Activated B cell treated with CpG ODN at 0.5 μM for 24 hours (primary cell): ENCODE measurements around the gene LAPTM5. TPM values are rescaled to one million over a fixed set of nuclear protein-coding genes. Genes with fewer than 3 reads are reported as not detected.

Experiments used
- ATAC-seq: fragments of 200-7000 bp; cut with Tn5 transposase; one replicate; pipeline ENCODE4 v1.10.0; 2021; ENCODE audit warnings: low read depth, mild to moderate bottlenecking, moderate library complexity
- CTCF ChIA-PET: fragments of 350-600 bp; sonication (Branson Sonifier 250); formaldehyde crosslinking; loops from one replicate; lab custom pipeline; 2021; ENCODE audit warnings: antibody characterized with exemption; lab: Charles Lee
- POLR2A ChIA-PET: fragments of 350-600 bp; sonication (Branson Sonifier 250); formaldehyde crosslinking; loops from one replicate; lab custom pipeline; 2021; ENCODE audit warnings: antibody characterized with exemption; lab: Charles Lee
- DNase-seq: peaks from one replicate; pipeline ENCODE4 v3.0.0; 2022
- H3K27ac Mint-ChIP-seq: one replicate; pipeline ENCODE4 v1.8.0; 2020; ENCODE audit warnings: mixed read lengths
- H3K27me3 Mint-ChIP-seq: one replicate; pipeline ENCODE4 v1.8.0; 2021; ENCODE audit warnings: mixed read lengths
- H3K36me3 Mint-ChIP-seq: one replicate; pipeline ENCODE4 v1.8.0; 2021; ENCODE audit warnings: low read depth, mixed read lengths
- H3K4me1 Mint-ChIP-seq: one replicate; pipeline ENCODE4 v1.8.0; 2021; ENCODE audit warnings: mixed read lengths
- H3K4me3 Mint-ChIP-seq: one replicate; pipeline ENCODE4 v1.8.0; 2020; ENCODE audit warnings: mild to moderate bottlenecking, mixed read lengths
- H3K9me3 Mint-ChIP-seq: one replicate; pipeline ENCODE4 v1.8.0; 2020; ENCODE audit warnings: mixed read lengths
- intact Hi-C: fragments of 100-400 bp; cut with micrococcal nuclease; formaldehyde crosslinking; loops from one replicate; pipeline ENCODE4 v1.15.1; 2024
- total RNA-seq: library from RNA; stranded (reverse); gene quantifications from 2 replicates; pipeline ENCODE4 v1.2.3, GENCODE V29; 2022
- TF ChIP-seq, protein P1 (sequence below): fragments of 200-600 bp; IDR thresholded peaks from one replicate; pipeline ENCODE4 v1.8.0; 2022; ENCODE audit warnings: antibody characterized with exemption, mild to moderate bottlenecking

LAPTM5 gene
- total RNA-seq, 1 donor from 2014 or later = 766 TPM

GRCh38 chr1:30710407-30710806, 47.2 kb downstream of the LAPTM5 start:
- ChIA-PET POLR2A (no interaction called here), CTCF (no interaction called here)
- no peak overlapping the region for H3K27ac Mint-ChIP-seq
- H3K36me3 Mint-ChIP-seq = no peaks in the 10 kb centered on the region
- intact Hi-C loops = no loop called here
- peaks cover 26% of the 10 kb centered on the region for H3K27me3 Mint-ChIP-seq
- DNase-seq (no peak), ATAC-seq (no peak)
- TF ChIP-seq, protein P1, sequence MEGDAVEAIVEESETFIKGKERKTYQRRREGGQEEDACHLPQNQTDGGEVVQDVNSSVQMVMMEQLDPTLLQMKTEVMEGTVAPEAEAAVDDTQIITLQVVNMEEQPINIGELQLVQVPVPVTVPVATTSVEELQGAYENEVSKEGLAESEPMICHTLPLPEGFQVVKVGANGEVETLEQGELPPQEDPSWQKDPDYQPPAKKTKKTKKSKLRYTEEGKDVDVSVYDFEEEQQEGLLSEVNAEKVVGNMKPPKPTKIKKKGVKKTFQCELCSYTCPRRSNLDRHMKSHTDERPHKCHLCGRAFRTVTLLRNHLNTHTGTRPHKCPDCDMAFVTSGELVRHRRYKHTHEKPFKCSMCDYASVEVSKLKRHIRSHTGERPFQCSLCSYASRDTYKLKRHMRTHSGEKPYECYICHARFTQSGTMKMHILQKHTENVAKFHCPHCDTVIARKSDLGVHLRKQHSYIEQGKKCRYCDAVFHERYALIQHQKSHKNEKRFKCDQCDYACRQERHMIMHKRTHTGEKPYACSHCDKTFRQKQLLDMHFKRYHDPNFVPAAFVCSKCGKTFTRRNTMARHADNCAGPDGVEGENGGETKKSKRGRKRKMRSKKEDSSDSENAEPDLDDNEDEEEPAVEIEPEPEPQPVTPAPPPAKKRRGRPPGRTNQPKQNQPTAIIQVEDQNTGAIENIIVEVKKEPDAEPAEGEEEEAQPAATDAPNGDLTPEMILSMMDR = no peak
- H3K4me1 Mint-ChIP-seq = peaks cover 4% of the 10 kb centered on the region
- no peaks in the 10 kb centered on the region for H3K9me3 Mint-ChIP-seq
- H3K4me3 Mint-ChIP-seq = no peak overlapping the region

- TF ChIP-seq, protein P1 = no peak
- Mint-ChIP-seq H3K4me1 (peaks cover 4% of the 10 kb centered on the region), H3K4me3 (no peak overlapping the region), H3K27me3 (peaks cover 26% of the 10 kb centered on the region), H3K9me3 (no peaks in the 10 kb centered on the region), H3K27ac (no peak overlapping the region), H3K36me3 (no peaks in the 10 kb centered on the region)
- CTCF ChIA-PET = interaction anchor here (0.9 kb wide), 2 partner anchors 1472 to 1474 kb away, joined by 6 to 7 read pairs; partner anchors contain the start of gene PTPRU
- intact Hi-C loops = loop anchor here (1.0 to 5.0 kb wide), 5 partner anchors 328 to 1923 kb away; partner anchors contain the start of gene PTPRU
- ATAC-seq = no peak
- POLR2A ChIA-PET = no interaction called here
- DNase-seq = no peak
Observed at GRCh38 chr1:30708361-30708728, 49.2 kb downstream of the LAPTM5 start.

- Mint-ChIP-seq H3K4me3 (no peak overlapping the region), H3K27ac (no peak overlapping the region), H3K36me3 (no peaks in the 10 kb centered on the region), H3K27me3 (peaks cover 26% of the 10 kb centered on the region), H3K9me3 (no peaks in the 10 kb centered on the region), H3K4me1 (peaks cover 4% of the 10 kb centered on the region)
- ChIA-PET CTCF (interaction anchor here (0.6 to 0.9 kb wide), 4 partner anchors 1469 to 1826 kb away, joined by 3 to 7 read pairs (median 4); partner anchors contain the start of gene PTPRU), POLR2A (no interaction called here)
- DNase-seq (peak; percentile 62), ATAC-seq (peak; percentile 98)
- intact Hi-C loops = loop anchor here (1.0 to 5.0 kb wide), 5 partner anchors 327 to 1922 kb away; partner anchors contain the start of gene PTPRU
- TF ChIP-seq, protein P1 = no peak
Observed at GRCh38 chr1:30707412-30708360, 49.9 kb downstream of the LAPTM5 start.

DNA sequence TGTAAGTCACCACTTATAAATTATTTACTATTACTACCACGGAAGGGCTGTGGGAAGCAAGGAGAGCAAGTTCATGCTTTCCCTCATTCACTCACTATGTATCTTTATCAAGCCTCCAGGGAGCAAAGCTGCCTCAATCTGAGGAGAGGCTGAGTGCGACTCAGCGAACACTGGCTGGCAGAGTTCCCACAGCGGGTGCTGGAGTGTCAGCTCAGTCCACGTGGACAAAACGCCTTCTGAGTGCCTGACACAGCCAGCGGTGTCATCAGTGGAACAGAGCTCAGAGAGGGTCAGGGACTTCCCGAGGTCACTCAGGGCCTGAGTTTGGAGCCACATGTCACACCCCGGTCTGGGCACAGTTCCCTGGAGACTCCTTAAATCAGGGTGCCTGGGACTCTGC, 51.0 kb downstream of the LAPTM5 start:
- Mint-ChIP-seq H3K9me3 (no peaks in the 10 kb centered on the region), H3K4me3 (no peak overlapping the region), H3K36me3 (no peaks in the 10 kb centered on the region), H3K4me1 (peaks cover 4% of the 10 kb centered on the region), H3K27ac (no peak overlapping the region), H3K27me3 (peaks cover 21% of the 10 kb centered on the region)
- ATAC-seq (no peak), DNase-seq (no peak)
- intact Hi-C loops = loop anchor here (5.0 kb wide), 1 partner anchor 914 kb away; no protein-coding TSS in a partner anchor
- TF ChIP-seq, protein P1 = no peak
- POLR2A ChIA-PET = no interaction called here
- CTCF ChIA-PET = no interaction called here

DNA sequence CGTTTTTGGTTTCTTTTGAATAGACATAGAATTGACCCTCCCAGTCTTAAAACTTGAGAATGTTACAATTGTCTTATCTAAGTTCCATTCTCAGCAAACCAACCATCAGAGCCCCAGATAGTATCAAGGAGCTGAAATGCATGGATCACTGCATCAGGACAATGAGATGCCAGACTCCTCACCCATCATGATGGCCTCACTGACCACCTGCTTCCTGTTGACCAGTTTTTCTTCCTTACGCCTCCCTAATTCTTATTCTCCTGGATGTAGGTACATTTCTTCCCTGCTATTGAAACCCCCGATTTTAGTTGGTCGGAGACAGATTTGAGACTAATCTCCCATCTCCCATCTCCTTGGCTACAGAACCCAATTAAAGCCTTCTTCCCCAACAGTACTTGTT, 51.9 kb downstream of the LAPTM5 start:
- ChIA-PET CTCF (no interaction called here), POLR2A (no interaction called here)
- ATAC-seq (no peak), DNase-seq (no peak)
- intact Hi-C loops = loop anchor here (5.0 kb wide), 1 partner anchor 913 kb away; no protein-coding TSS in a partner anchor
- peaks cover 21% of the 10 kb centered on the region for H3K27me3 Mint-ChIP-seq
- no peaks in the 10 kb centered on the region for H3K36me3 Mint-ChIP-seq
- no peak overlapping the region for H3K27ac Mint-ChIP-seq
- peaks cover 4% of the 10 kb centered on the region for H3K4me1 Mint-ChIP-seq
- TF ChIP-seq, protein P1 = no peak
- H3K4me3 Mint-ChIP-seq = no peak overlapping the region
- no peaks in the 10 kb centered on the region for H3K9me3 Mint-ChIP-seq
